GM19023 (cell line): ENCODE measurements around the gene CIB4.
"Not testable (repeated sequence)": the region's sequence is repeated elsewhere in the genome, so short reads cannot be mapped to it uniquely, and the experiment has no call there.

Experiments used
- ATAC-seq: cut with Tn5 transposase; IDR thresholded peaks from one replicate; pipeline ENCODE4 v1.9.1; 2021; ENCODE audit warnings: mild to moderate bottlenecking, moderate library complexity; ENCODE audit not compliant: unreplicated experiment

The CIB4 gene

DNA sequence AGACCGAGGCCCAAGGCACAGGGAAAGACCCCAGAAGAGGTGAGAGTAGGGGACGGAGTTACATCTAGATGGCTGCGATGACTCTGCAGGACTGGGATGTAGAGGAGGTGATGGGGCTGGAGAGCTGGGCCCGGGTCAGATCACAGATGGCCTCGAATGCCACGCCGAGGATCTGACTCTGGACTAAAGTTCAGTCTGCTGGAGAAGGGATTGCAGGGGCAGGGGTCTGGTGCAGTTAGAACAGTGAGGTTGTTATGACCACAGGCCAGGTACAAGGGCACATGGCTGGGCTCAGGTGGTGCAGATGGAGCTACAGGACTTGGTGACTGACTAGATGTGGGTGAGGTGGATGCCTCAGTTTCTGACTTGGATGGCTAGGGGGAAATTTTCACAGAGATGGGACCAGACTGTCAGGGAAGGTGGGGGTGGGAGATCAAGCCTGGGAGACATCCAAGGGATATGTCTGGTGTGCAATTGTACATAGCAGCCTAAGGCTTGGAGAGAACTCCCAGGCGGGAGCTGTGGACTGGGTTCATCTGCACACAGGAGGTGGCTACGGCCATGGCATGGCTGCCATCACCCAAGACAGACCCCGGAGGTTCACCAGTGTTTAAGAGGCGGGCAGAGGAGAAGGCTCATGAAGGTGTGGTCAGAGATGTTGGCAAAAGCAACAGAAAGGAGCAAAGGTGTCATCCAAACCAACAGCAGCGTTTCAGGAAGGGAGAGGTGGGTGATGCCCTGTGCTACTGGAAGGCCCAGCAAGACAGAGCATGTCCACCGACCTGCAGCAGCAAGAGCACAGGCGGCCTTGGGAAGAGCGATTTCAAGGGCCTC, 66.9 kb downstream of the CIB4 start:
- ATAC-seq, result no peak

DNA sequence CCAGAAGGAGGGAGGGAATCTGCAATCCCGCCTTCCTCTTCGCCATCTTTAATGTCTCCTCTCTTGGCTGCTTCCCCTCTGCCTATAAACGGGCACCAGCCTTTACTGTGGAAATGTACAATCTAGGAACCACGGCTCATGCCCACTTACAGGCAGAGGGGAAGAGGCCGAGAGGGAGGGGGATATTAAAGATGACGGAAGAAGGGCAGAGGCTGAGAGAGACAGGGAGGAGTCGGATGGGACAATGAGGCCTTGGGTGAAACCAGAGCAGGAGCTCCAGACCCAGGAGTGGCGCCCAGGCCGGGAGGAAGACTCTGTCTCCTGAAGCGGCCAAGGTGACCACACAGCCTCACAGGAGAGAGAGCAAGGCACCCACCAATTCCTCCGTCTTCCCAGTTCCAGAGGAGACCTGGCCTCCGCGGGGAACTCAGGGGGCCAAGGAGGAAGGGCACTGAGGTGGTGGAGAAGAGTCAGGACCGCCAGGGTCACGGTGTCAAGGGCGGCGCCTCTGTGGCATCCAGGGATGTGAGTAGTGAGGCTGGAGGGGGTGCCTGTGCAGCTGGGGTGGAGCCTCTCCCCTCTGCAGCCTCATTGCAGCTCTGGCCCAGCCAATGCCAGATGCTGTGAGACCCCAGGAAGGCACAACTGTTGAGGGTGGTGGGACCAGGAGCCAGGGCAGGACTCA, 67.8 kb downstream of the CIB4 start:
- ATAC-seq, result no peak

DNA sequence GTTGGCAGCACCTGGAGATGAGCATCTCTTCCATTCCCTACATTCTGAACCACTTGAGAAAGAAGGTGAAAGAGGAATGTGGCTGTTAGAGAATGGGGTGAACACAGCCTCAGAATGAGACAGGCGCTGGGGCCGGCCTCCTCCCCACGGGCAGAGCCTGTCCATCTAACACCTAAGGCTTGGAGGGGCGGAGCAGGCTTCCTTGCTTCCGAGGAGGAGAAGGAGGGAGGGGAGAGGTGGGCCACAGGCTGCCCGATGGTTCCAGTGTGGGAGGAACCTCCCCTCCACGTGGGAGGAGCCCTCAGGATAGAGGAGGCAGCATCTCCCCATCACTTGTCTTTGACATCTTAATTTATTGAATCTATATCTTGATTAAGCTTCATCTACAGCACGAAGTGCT, 68.6 kb downstream of the CIB4 start:
- no peak for ATAC-seq

DNA sequence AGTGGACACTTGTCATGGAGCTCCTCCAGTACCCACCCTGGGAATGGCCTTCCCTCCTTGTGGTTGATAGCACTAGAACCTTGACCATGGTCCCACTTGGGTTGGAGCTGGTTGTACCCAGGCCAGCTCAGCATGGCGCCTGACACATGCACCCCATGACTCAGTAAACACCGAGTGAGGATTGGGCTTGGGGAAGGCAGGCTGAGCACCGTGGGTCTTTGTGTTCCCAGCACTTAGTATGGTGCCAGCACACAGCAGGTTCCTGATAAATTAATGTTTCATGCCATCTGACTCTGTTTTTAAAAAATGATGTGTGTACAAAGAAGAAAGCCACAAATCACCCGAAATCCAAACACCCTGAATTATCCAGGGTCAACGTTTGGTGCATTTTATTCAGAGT, 69.8 kb downstream of the CIB4 start:
- no peak for ATAC-seq

DNA sequence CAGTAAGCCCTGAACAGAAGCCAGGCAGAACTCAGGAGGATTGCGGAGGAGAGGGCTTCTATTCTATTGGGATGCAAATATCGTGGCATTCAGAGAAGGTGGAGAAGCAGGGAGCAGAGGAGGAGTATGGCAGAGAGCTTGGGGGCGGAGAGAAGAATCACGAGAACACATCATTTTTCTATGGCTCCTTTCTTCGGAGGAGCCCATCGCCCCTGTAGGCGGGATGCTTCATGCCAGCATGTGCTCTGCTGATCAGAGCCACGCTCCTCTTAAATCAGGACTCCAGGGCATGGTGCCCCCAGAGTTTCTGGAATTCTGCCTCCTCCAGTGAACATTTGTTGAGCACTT, 71.1 kb downstream of the CIB4 start:
- ATAC-seq, result no peak

DNA sequence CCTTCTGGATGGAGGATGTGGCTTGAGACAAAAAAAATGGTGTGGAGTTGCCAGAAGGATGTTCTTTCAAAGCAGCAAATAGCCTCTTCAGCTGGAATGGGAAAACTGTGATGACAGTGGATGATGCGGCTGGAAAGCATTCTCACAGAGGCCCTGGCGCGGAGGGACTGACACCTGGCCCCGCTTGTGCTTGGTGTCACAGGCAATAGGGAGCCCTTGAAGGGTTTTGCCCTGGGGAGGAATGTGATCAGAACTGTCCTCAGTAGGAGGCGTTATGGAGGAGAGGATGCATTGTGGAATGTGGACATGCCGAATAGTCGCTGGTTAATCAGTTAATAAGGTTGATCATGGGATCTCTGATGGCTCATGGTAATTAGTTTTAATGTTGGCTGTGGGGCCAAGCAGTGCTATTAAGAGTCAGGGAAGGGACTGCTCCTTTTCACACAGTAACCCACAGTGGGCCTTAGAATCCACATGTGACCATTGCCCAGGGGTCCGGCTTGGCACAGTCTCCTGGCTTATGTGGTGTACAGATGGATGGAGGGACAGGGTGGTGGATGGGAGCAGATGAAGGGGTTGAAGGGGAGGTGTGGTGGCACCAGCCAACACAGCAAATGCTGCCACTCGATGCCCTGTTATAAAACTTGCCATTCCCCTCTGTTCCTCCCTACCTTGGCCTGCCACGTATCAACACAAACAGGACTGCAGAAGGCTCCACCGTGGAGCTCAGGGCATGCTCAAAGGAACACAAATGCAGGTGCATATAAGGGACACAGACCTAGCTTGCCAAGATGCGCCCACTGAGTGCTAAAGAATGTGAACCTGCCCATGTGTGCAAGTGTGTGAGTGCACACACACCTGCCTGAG, 71.7 kb downstream of the CIB4 start:
- no peak for ATAC-seq

DNA sequence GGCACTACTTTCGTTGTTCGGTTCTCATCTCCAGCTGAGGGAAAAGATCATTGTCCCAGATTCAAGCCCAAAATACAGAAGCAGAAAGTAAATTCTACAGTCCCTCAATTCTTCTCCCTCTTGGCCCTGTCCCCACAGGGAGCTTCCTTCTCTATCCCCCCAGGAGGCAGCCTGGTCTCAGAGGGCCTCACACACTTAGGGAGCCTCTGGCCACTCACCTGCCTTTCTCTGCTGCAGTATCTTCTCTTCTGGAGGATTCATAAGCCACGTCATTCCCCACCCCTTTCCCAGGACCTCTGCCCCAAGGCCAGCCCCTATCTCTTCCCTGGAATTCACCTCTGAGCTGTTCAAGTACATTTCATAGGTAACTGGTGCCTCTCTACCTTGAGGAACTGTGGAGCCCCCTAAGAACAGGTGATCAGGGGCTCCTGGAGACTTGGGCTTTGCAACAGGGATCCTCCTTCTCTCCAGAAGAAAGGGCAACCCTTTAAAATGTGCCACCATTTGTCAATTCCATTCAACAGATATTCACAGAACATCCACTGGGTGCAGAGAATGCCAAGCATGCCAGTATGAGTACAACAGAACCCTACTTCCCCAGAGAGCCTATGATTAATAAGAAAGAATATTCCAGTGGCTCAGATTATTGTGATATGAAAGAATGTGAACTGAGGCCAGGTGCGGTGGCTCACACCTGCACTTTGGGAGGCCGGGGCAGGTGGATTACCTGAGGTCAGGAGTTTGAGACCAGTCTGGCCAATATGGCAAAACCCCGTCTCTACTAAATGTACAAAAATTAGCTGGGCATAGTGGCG, 72.9 kb downstream of the CIB4 start:
- ATAC-seq, result no peak

DNA sequence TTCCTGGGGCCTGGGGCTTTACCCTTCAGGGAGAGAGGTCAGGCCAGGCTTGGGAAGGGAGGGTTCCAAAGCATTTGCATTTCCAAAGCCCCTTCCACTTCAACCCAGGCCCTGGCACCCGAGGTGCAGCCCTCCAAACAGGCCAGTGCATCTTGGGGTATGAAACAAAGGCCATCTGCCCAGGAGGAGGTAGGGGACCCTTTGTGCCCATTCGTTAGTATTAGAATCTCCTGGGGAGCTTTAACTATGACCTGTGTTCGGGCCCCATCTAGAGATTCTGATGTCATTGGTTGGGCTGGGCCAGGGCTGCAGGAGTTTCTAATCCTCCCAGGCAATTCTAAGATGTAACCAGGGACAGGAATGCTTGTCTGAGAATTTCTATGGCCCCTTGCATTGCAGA, 73.6 kb downstream of the CIB4 start:
- no peak for ATAC-seq

DNA sequence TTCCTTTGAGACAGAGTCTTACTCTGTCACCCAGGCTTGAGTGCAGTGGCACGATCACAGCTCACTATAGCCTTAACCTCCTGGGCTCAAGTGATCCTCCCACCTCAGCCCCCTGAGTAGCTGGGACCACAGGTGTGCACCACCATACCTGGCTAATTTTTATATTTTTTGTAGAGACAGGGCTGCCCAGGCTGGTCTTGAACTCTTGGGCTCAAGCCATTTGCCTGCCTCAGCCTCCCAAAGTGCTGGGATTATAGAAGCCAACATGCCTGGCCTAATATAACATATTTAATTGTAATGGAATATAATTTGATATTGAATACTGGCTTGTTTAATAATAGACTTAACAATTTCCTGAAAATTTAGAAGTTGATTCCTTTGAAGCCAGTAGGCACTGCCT, 74.4 kb downstream of the CIB4 start:
- ATAC-seq, result not testable (repeated sequence)

DNA sequence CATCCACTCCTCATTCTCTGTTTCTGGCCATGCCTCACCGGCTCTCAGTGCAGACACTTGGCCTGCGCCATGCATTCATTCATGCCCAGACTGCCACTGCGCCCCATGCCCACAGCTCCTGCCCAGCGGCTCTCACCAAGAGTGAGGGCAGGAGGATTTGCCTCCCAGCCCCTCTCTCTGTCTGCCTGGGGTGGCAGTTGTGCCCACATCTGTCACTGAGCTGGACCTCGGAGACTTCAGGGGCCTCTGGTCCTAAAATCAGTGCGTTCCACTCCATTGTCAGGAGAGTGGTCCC, 75.1 kb downstream of the CIB4 start:
- ATAC-seq, result no peak

DNA sequence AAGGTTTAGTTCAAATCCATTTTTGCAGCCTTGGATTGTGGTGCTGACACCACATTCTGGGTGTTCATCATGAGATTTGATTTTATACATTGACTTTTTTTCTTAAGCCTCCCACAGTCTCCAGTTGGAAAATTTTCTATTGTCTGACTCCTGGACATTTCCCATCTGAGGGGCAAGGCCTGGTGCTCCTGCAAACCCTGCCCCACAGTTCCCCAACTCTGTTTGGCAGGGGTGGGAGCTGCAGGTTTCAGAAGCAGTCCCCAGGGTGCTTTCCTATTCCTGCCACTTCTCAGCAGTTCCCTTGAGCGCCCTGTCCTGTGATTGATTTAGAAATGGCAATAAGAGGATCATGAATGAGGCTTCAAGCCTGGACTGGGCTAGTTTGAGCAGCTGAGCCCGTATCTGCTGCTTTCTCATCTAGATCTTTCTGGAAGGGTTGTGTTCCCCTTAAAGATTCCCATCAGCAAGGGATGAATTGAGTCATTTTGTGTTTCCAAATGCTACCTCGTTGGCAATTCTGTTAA, 77.0 kb downstream of the CIB4 start:
- ATAC-seq, result no peak

DNA sequence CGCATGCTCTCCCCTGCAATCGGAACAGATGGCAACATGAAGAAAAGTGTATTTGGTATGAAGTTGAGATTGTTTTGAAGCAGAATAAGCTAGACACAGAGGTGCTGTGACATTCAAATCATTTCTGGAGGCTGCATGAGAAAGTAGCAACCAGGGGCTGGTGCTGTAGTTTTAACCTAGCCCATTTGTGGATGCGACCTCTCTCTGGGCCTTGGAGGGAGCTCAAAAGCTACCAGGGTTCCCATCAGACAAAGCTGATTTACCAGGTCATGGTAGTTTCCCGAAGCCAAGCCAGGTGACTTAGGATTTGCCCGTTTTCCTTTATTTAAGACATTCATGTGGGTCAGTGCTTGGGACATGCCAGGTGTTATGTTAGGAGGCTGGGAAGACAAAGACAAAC, 77.5 kb downstream of the CIB4 start:
- no peak for ATAC-seq

DNA sequence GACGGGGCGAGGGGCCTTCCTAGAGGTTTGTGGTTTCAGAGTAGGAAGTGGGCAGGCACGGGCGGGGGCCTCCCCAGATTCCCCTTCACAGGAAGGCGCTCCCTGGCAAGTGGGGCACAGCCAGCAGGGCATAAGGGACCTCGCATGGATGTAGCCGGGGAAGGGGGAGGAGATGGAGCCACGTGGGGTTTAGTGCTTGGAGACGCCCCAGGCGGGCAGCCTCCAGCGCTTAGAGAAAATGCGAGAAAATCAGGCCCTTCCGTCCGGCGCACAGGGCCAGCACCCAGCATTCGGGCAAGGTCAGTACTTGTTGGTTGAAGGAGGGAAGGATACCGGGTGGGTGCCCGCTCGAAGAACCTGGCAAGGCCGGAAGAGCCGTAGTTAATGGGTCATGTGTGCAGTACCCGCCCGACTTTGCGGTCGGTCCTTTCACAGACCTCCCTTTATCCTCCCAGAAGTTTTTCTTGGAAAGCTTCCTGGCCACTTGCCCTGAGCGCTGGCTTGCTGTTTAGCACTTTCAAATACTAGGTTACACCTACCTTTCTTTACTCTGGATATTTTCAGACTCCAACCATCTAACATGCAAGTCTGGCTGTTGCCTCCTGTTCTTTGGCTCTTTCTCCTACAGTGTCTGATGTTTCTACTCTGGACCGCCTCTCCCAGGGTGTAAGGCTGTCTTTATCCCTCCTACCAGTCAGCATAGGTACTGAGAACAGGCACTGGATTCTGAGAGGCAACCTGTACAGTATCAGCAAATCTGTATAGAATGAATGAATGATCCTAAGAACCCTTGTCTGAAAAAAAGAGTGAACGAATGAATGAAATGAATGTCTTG, 78.1 kb downstream of the CIB4 start:
- no peak for ATAC-seq

DNA sequence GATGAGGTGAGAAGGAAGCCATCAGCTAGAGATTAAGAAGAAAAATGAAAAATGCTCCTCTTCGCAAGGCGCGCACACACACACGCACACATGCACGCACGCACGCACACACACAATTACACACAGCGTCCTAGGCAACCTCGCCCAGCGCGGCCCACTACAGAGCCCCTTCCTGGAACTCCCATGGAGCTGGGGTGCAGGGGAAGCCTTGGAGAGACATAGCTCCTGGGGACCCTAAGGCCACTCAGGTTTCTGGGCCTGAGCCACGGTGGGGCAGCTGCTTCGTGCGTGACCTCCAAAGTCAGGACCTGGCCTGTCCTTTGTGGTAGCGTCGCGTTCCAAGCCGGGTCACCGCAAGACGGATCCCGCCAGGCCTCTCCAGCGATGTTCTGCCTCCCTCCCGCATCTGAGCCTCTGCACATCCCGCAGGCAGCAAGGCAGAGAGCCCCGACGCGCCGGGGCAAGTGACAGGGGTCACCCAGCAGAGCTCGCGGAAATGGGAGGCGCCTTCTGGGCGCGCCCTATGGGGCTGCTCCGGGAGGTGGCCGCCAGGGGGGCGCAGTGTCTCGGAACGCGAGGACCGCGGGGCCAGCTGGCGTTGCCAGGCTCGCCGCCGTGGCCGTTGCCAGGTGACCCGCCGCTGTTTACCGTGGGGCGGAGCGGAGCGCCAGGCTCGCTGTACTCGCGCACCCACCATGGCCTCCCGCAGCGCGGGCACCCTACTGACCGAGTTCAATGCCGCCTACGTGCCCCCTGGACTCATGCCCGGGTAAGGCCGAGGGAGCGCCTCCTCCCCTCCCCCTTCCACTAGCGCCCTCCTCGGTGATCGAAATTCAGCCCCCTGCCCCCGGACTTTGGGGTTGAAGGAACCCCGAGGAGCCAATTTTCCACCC, 79.0 kb downstream of the CIB4 start:
- ATAC-seq, result no peak

DNA sequence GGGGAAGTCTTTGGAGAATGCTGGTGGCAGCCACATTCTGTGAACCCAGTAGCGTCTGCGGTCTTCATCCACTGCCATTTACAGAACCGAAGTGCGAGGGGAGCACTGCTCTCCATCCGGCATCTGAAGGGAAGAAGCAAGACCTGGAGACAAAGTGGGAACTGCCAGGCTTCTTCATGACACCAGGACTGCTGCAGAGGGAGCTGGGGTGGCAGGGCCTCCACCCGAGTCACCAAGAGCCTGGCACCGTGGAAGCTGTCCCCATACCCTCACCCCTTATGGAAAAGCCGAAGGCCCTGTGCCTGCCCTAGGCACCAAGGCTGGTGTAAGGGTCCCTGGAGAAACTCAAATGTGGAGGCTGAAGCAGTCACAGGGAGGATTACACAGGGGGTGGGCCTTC, 79.8 kb downstream of the CIB4 start:
- ATAC-seq, result no peak

DNA sequence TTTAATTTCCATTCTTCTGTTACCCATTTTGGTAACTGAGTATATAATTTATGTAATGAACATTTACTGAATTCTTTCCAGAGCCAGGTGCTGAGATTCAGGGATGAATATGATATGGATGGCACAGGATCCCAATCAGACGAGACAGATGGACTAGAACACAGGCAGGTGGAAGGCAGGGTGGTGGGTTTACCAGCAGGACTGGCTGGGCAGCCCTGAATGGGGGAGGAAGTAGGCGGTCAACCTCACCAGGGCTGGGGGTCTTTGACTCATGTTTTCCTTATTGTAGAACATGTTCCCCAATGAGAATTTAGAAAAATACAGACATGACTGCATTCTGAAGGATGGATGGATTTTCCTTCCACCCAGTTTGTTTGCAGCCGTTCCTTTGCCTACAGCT, 80.3 kb downstream of the CIB4 start:
- no peak for ATAC-seq

DNA sequence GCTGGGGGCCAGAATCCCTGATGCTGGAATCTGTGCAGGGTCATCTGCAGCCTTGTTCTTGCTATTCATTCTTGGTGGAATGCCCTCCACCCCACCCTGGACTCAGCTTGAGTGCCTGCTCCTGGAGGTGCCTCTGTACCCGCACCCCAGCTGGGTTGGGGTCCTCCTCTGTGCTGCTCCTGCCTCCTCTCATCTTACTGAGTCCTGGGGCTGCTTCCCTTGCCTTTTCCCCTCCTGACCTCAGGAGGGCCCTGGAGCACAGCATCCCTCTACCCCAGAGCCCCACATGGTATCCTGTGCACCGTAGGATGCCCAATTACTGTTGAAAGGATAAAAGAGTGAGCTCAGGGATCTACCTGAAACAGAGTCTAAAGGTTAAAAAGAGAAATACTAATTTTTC, 81.6 kb downstream of the CIB4 start:
- ATAC-seq, result no peak

DNA sequence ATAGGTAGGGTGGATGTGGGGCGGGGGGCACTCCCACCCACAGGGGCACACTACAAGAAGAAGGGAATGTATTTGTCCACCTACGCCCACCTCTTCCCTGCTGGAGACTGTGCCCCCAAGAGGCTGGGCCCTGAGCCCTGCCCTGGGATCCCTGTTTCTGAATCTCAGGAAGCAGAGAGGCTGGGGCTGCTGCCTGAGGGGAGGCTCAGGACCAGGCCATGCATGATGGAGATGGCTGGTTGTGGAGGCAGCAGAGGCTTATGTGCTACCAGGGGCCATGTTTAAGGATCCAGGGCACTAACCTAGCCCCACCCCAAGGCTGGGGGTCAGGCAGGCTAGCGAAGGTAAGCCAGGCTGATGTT, 82.1 kb downstream of the CIB4 start:
- ATAC-seq, result no peak
